ENCODE measurements around the gene ASCL5.

The ASCL5 gene

GRCh38 chr1:201145816-201146215 lies 18.8 kb upstream of the ASCL5 start:
- H3K9me3 ChIP-seq (ENCODE audit: insufficient read depth, low read length) = no peaks in the 10 kb centered on the region
- H3K27ac ChIP-seq (ENCODE audit: low read depth, low read length) = no peak overlapping the region
- no peaks in the 10 kb centered on the region for H3K27me3 ChIP-seq (ENCODE audit: low read length)
- H3F3A ChIP-seq (ENCODE audit: insufficient read depth) = no peaks in the 10 kb centered on the region
- H2AFZ ChIP-seq (ENCODE audit: low read depth, low read length, severe bottlenecking) = no peak overlapping the region
- no peak overlapping the region for H3K9ac ChIP-seq (ENCODE audit: low read length)
- no peak overlapping the region for H3K4me3 ChIP-seq (ENCODE audit: insufficient read depth, low read length, poor library complexity, severe bottlenecking)
- H3K9me2 ChIP-seq (replicated peaks; ENCODE audit: insufficient read depth, low read length) = no peaks in the 10 kb centered on the region
- no peak overlapping the region for H3K4me2 ChIP-seq (ENCODE audit: low read depth, low read length, poor library complexity, severe bottlenecking)
- TF ChIP-seq EZH2phosphoT487 (conservative IDR thresholded peaks at IDR 0.05; ENCODE audit: low read length) (no peak), CTCF (IDR thresholded peaks at IDR 0.05; ENCODE audit: insufficient read depth, low read length, poor library complexity, severe bottlenecking) (no peak)
- H3K79me2 ChIP-seq (ENCODE audit: insufficient read depth, low read length) = no peaks in the 10 kb centered on the region
- no peaks in the 10 kb centered on the region for H4K20me1 ChIP-seq (ENCODE audit: low read depth, low read length)
- H3K36me3 ChIP-seq (ENCODE audit: low read length) = no peaks in the 10 kb centered on the region

GRCh38 chr1:201145132-201145531 lies 18.1 kb upstream of the ASCL5 start:
- no peaks in the 10 kb centered on the region for H4K20me1 ChIP-seq (ENCODE audit: low read depth, low read length)

GRCh38 chr1:201144701-201145100 lies 17.7 kb upstream of the ASCL5 start:
- Histone ChIP-seq H3K4me2 (ENCODE audit: low read depth, low read length, poor library complexity, severe bottlenecking) (no peak overlapping the region), H3K79me2 (ENCODE audit: insufficient read depth, low read length) (no peaks in the 10 kb centered on the region), H3K27ac (ENCODE audit: low read depth, low read length) (no peak overlapping the region), H3K4me3 (ENCODE audit: insufficient read depth, low read length, poor library complexity, severe bottlenecking) (no peak overlapping the region), H3K9ac (ENCODE audit: low read length) (no peak overlapping the region), H4K20me1 (ENCODE audit: low read depth, low read length) (no peaks in the 10 kb centered on the region), H3K9me2 (replicated peaks; ENCODE audit: insufficient read depth, low read length) (no peaks in the 10 kb centered on the region), H3K36me3 (ENCODE audit: low read length) (no peaks in the 10 kb centered on the region), H3K27me3 (ENCODE audit: low read length) (no peaks in the 10 kb centered on the region), H3F3A (ENCODE audit: insufficient read depth) (no peaks in the 10 kb centered on the region), H3K9me3 (ENCODE audit: insufficient read depth, low read length) (no peaks in the 10 kb centered on the region), H2AFZ (ENCODE audit: low read depth, low read length, severe bottlenecking) (no peak overlapping the region)
- no peak for TF ChIP-seq EZH2phosphoT487 (conservative IDR thresholded peaks at IDR 0.05; ENCODE audit: low read length)

More at GRCh38 chr1:201145132-201145531, 18.1 kb upstream of the ASCL5 start:
- no peaks in the 10 kb centered on the region for H3K9me3 ChIP-seq (ENCODE audit: insufficient read depth, low read length)
- H3K36me3 ChIP-seq (ENCODE audit: low read length) = no peaks in the 10 kb centered on the region
- no peak overlapping the region for H2AFZ ChIP-seq (ENCODE audit: low read depth, low read length, severe bottlenecking)
- H3K79me2 ChIP-seq (ENCODE audit: insufficient read depth, low read length) = no peaks in the 10 kb centered on the region
- no peak for TF ChIP-seq EZH2phosphoT487 (conservative IDR thresholded peaks at IDR 0.05; ENCODE audit: low read length)
- TF ChIP-seq CTCF (IDR thresholded peaks at IDR 0.05; ENCODE audit: insufficient read depth, low read length, poor library complexity, severe bottlenecking) = no peak
- no peaks in the 10 kb centered on the region for H3F3A ChIP-seq (ENCODE audit: insufficient read depth)
- no peaks in the 10 kb centered on the region for H3K9me2 ChIP-seq (replicated peaks; ENCODE audit: insufficient read depth, low read length)
- no peak overlapping the region for H3K4me2 ChIP-seq (ENCODE audit: low read depth, low read length, poor library complexity, severe bottlenecking)
- H3K4me3 ChIP-seq (ENCODE audit: insufficient read depth, low read length, poor library complexity, severe bottlenecking) = no peak overlapping the region
- no peak overlapping the region for H3K27ac ChIP-seq (ENCODE audit: low read depth, low read length)
- H3K9ac ChIP-seq (ENCODE audit: low read length) = no peak overlapping the region
- H3K27me3 ChIP-seq (ENCODE audit: low read length) = no peaks in the 10 kb centered on the region

- Histone ChIP-seq H3K36me3 (ENCODE audit: low read length) (no peaks in the 10 kb centered on the region), H3K9ac (ENCODE audit: low read length) (no peak overlapping the region), H3K27me3 (ENCODE audit: low read length) (no peaks in the 10 kb centered on the region), H4K20me1 (ENCODE audit: low read depth, low read length) (no peaks in the 10 kb centered on the region), H3K4me3 (ENCODE audit: insufficient read depth, low read length, poor library complexity, severe bottlenecking) (no peak overlapping the region), H3K9me3 (ENCODE audit: insufficient read depth, low read length) (no peaks in the 10 kb centered on the region), H3K79me2 (ENCODE audit: insufficient read depth, low read length) (no peaks in the 10 kb centered on the region), H3F3A (ENCODE audit: insufficient read depth) (no peaks in the 10 kb centered on the region), H3K27ac (ENCODE audit: low read depth, low read length) (no peak overlapping the region), H3K4me2 (ENCODE audit: low read depth, low read length, poor library complexity, severe bottlenecking) (no peak overlapping the region), H2AFZ (ENCODE audit: low read depth, low read length, severe bottlenecking) (no peak overlapping the region), H3K9me2 (replicated peaks; ENCODE audit: insufficient read depth, low read length) (no peaks in the 10 kb centered on the region)
- no peak for TF ChIP-seq EZH2phosphoT487 (conservative IDR thresholded peaks at IDR 0.05; ENCODE audit: low read length)
- TF ChIP-seq CTCF (IDR thresholded peaks at IDR 0.05; ENCODE audit: insufficient read depth, low read length, poor library complexity, severe bottlenecking) = no peak
Measured at GRCh38 chr1:201143726-201144635, 17.0 kb upstream of the ASCL5 start.
